ENCODE data around the gene IL1RAPL1.

DNA sequence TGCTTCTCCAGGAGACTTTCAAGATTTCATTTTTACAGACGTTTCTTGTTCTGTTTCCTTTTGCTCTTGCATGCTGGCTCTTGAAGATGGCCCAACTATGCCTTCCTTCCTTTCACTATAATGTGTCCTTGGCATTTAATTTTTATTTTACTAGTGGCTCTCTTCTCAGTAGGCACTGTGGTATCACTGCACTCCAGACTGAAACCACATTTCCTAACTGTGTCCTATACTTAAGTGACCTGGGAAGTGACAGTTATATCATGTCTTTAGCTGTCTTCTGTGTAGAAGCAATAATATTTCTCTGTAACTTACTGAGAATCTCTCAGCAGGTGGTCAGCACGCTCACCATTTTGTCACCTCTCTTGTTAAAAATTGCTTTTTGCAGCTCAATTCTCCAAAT lies 168.9 kb downstream of the IL1RAPL1 start:
- TF ChIP-seq, protein P1, sequence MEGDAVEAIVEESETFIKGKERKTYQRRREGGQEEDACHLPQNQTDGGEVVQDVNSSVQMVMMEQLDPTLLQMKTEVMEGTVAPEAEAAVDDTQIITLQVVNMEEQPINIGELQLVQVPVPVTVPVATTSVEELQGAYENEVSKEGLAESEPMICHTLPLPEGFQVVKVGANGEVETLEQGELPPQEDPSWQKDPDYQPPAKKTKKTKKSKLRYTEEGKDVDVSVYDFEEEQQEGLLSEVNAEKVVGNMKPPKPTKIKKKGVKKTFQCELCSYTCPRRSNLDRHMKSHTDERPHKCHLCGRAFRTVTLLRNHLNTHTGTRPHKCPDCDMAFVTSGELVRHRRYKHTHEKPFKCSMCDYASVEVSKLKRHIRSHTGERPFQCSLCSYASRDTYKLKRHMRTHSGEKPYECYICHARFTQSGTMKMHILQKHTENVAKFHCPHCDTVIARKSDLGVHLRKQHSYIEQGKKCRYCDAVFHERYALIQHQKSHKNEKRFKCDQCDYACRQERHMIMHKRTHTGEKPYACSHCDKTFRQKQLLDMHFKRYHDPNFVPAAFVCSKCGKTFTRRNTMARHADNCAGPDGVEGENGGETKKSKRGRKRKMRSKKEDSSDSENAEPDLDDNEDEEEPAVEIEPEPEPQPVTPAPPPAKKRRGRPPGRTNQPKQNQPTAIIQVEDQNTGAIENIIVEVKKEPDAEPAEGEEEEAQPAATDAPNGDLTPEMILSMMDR (conservative IDR thresholded peaks at IDR 0.05 in 1 of 2, IDR thresholded peaks at IDR 0.05 in 1 of 2; ENCODE audit: extremely low read depth in 1 of 2, insufficient read depth in 1 of 2, low read depth in 1 of 2, low read length in 2 of 2), result no peak
- TF ChIP-seq EZH2 (IDR thresholded peaks at IDR 0.05; ENCODE audit: borderline replicate concordance, low read length), result no peak

All from mammary epithelial cell (primary cell).